Measurements from ENCODE around the gene ZNF581. TPM values are rescaled to one million over a fixed set of nuclear protein-coding genes. Genes with fewer than 3 reads are reported as not detected.

Gene ZNF581
- total RNA-seq, 1 experiment from 2014 or later = 46.2 TPM

GRCh38 chr19:55646889-55647731 lies 3.7 kb downstream of the ZNF581 start:
- intact Hi-C loops (cut with micrococcal nuclease; ENCODE audit: unreplicated experiment) = no loop called here
- Histone ChIP-seq H3K4me1 (peaks cover 3% of the 10 kb centered on the region; the same call in 1 of the 2 replicates), H3K27me3 (replicated peaks; ENCODE audit: control insufficient read depth, insufficient read depth, low read length) (no peaks in the 10 kb centered on the region), H3K36me3 (ENCODE audit: control insufficient read depth, insufficient read depth, low read length) (no peaks in the 10 kb centered on the region), H3K9me3 (no peaks in the 10 kb centered on the region), H3K4me3 (ENCODE audit: low read depth, low read length) (peak overlapping the region; percentile 93)
- BruUV-seq (replicated peaks) = no TSS peak
- CTCF ChIA-PET = interaction anchor here (0.6 to 0.9 kb wide), 2 partner anchors 15 to 1028 kb away, joined by 3 to 4 read pairs; no protein-coding TSS in a partner anchor
- peaks cover 21% of the 10 kb centered on the region for H3K4me1 Mint-ChIP-seq (ENCODE audit: low read depth, unreplicated experiment)
- H3K9me3 Mint-ChIP-seq (ENCODE audit: unreplicated experiment) = no peaks in the 10 kb centered on the region
- POLR2A ChIA-PET = interaction anchor here (0.6 to 0.7 kb wide), 3 partner anchors 21 to 23 kb away, joined by 3 read pairs; partner anchors contain the start of gene ZNF784
- TF ChIP-seq CTCF (IDR thresholded peaks at IDR 0.05; ENCODE audit: insufficient read depth in 1 of 2, low read depth in 1 of 2, low read length in 1 of 2, severe bottlenecking in 1 of 2, unreplicated experiment in 1 of 2) = no peak
- H3K36me3 Mint-ChIP-seq (ENCODE audit: insufficient read depth, unreplicated experiment) = peaks cover 79% of the 10 kb centered on the region
- DNase-seq = no peak
- H3K27ac Mint-ChIP-seq (ENCODE audit: unreplicated experiment) = peak overlapping the region; percentile 76
- no peaks in the 10 kb centered on the region for H3K27me3 Mint-ChIP-seq (ENCODE audit: insufficient read depth, unreplicated experiment)
- peak overlapping the region; percentile 82 for H3K4me3 Mint-ChIP-seq (ENCODE audit: unreplicated experiment)

DNA sequence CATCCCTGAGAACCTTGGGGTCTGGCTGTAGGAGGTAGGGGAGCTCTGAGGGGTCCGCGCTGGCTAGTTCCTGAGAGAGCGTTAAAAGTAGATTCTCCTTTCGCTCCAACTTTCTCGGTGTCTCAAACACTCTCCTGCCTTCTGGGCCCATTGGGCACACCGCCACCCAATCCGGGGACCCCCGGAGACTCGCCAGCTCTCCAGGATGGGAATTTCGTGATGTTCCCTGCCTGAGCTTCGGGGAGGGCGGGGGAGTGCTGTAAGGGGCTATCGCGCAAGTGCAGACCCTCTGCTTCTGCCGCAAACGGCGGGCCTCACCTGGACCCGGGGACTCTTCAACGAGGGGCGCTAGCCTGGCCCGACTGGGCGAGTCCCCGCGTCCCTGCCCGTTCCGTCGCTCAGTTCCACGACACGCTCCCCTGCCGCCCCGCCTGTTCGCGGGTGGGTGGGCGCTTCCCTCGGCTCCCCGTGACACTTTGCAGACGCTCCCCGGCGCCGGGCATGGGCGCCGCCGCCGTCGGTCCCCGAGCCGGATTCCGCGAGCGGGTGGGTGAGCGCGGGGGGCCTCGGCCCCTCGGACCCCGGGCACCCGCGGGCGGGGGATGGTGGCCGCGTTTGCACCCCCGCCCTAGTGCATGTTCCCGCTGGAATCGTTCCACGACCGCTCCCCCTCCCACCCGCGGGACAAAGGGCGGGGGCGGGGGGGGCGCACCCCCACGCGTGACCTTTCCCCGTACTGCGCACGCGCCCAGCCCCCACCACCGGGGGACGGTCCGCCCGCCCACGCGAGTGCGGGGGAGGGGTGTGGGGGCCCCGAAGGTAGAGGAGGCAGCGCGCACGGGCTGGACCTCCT lies 4.5 kb downstream of the ZNF581 start, which contains the start of gene CCDC106:
Gene CCDC106, plus strand, starts transcription at position 481 of the 853 bp plus-strand sequence. CDS start 835 bp downstream, outside the sequence.
- peak; percentile 77 to 78 for DNase-seq
- peak within 1 kb of the TSS; percentile 93 for H3K4me3 ChIP-seq (ENCODE audit: low read depth, low read length)
- peaks cover 3% of the 10 kb centered on the region; the same call in 1 of the 2 replicates for H3K4me1 ChIP-seq
- H3K36me3 ChIP-seq (ENCODE audit: control insufficient read depth, insufficient read depth, low read length) = no peaks in the 10 kb centered on the region
- peaks cover 16% of the 10 kb centered on the region for H3K4me1 Mint-ChIP-seq (ENCODE audit: low read depth, unreplicated experiment)
- intact Hi-C loops (cut with micrococcal nuclease; ENCODE audit: unreplicated experiment) = no loop called here
- ChIA-PET POLR2A (interaction anchor here (0.6 to 0.7 kb wide), 2 partner anchors 20 to 24 kb away, joined by 3 read pairs; partner anchors contain the start of gene ZNF784), CTCF (interaction anchor here (0.6 to 0.9 kb wide), 2 partner anchors 15 to 1027 kb away, joined by 3 to 4 read pairs; no protein-coding TSS in a partner anchor)
- no peak for TF ChIP-seq CTCF (IDR thresholded peaks at IDR 0.05; ENCODE audit: insufficient read depth in 1 of 2, low read depth in 1 of 2, low read length in 1 of 2, severe bottlenecking in 1 of 2, unreplicated experiment in 1 of 2)
- peaks cover 75% of the 10 kb centered on the region for H3K36me3 Mint-ChIP-seq (ENCODE audit: insufficient read depth, unreplicated experiment)
- no peaks in the 10 kb centered on the region for H3K27me3 Mint-ChIP-seq (ENCODE audit: insufficient read depth, unreplicated experiment)
- H3K9me3 ChIP-seq = no peaks in the 10 kb centered on the region
- H3K27me3 ChIP-seq (replicated peaks; ENCODE audit: control insufficient read depth, insufficient read depth, low read length) = no peaks in the 10 kb centered on the region
- H3K9me3 Mint-ChIP-seq (ENCODE audit: unreplicated experiment) = no peaks in the 10 kb centered on the region
- H3K4me3 Mint-ChIP-seq (ENCODE audit: unreplicated experiment) = peak within 1 kb of the TSS; percentile 82
- peak within 1 kb of the TSS; percentile 78 for H3K27ac Mint-ChIP-seq (ENCODE audit: unreplicated experiment)
- BruUV-seq (replicated peaks) = no TSS peak
